IgD-negative memory B cell (primary cell): ENCODE results near the gene OTUD5. TPM values are rescaled to one million over a fixed set of nuclear protein-coding genes. Genes with fewer than 3 reads are reported as not detected.
"Not testable (repeated sequence)": the region's sequence is repeated elsewhere in the genome, so short reads cannot be mapped to it uniquely, and the experiment has no call there.

ENCODE experiments used
- H3K27ac Mint-ChIP-seq, 3 donors: one replicate each; pipeline ENCODE4 v1.8.0; 2020 to 2022; ENCODE audit warnings: mild to moderate bottlenecking in 3 of 3, mixed read lengths in 3 of 3, moderate library complexity in 1 of 3
- H3K27me3 Mint-ChIP-seq: one replicate; pipeline ENCODE4 v1.8.0; 2021; ENCODE audit warnings: mixed read lengths
- H3K36me3 Mint-ChIP-seq: one replicate; pipeline ENCODE4 v1.8.0; 2020; ENCODE audit warnings: mild to moderate bottlenecking, mixed read lengths
- H3K4me1 Mint-ChIP-seq, 3 donors: one replicate each; pipeline ENCODE4 v1.8.0; 2020 to 2022; ENCODE audit warnings: mixed read lengths in 3 of 3, mild to moderate bottlenecking in 1 of 3
- H3K4me3 Mint-ChIP-seq, 4 donors: one replicate each; pipeline ENCODE4 v1.8.0; 2020 to 2022; ENCODE audit warnings: mild to moderate bottlenecking in 4 of 4, mixed read lengths in 4 of 4, moderate library complexity in 3 of 4
- H3K9me3 Mint-ChIP-seq, 3 donors: one replicate each; pipeline ENCODE4 v1.8.0; 2020 to 2021; ENCODE audit warnings: mixed read lengths in 3 of 3, mild to moderate bottlenecking in 1 of 3
- polyA plus RNA-seq: library from polyadenylated mRNA; unstranded; fragments of 300-500 nt; fragmentation: Illumina TruSeq; gene quantifications from one replicate; pipeline ENCODE4 v1.2.3, GENCODE V29; 2021

Gene OTUD5
- polyA plus RNA-seq, 1 donor from 2014 or later: 30.2 TPM

GRCh38 chrX:48902135-48902534, 55.3 kb downstream of the OTUD5 start:
- Mint-ChIP-seq H3K27ac (peak overlapping the region in 1 of 3 donors; percentile 9), H3K4me1 (peaks cover 0 to 5% (median 0%) of the 10 kb centered on the region in 3 donors), H3K27me3 (no peaks in the 10 kb centered on the region), H3K4me3 (no peak overlapping the region), H3K9me3 (no peaks in the 10 kb centered on the region), H3K36me3 (peaks cover 4% of the 10 kb centered on the region)

DNA sequence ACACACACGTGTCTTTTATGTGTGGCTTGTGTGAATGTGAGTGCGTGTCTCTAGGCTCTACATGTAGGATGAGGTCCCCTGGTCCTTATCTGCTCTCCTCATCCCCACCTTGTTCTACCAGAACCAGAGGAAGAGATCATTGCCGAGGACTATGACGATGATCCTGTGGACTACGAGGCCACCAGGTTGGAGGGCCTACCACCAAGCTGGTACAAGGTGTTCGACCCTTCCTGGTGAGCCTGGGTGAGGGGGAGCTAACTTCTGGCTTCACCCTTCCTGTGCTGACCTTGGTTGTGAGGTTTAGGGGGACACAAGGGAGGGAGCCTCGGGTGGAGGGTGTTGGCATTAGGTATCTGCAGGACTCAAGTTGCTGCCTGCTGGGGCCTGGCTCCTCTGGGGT, 56.3 kb downstream of the OTUD5 start:
- Mint-ChIP-seq H3K4me3 (no peak overlapping the region), H3K9me3 (no peaks in the 10 kb centered on the region), H3K4me1 (peaks cover 0 to 13% (median 2%) of the 10 kb centered on the region in 3 donors), H3K36me3 (peaks cover 4% of the 10 kb centered on the region), H3K27ac (peak overlapping the region in 1 of 3 donors; percentile 73), H3K27me3 (no peaks in the 10 kb centered on the region)

DNA sequence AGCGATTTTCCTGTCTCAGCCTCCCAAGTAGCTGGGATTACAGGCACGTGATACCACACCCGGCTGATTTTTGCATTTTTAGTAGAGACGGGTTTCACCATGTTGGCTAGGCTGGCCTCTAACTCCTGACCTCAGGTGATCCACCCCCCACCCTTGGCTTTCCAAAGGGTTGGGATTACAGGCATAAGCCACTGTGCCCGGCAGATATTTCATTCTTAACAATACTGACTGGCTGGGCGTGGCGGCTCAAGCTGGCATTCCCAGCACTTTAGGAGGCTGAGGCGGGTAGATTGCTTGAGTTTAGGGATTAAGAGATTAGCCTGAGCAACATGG, 58.4 kb downstream of the OTUD5 start:
- Mint-ChIP-seq H3K27me3 (no peaks in the 10 kb centered on the region), H3K9me3 (no peaks in the 10 kb centered on the region), H3K4me1 (peaks cover 0 to 13% (median 2%) of the 10 kb centered on the region in 3 donors), H3K27ac (peak overlapping the region in 1 of 3 donors; percentile 88), H3K36me3 (peaks cover 2% of the 10 kb centered on the region), H3K4me3 (peak overlapping the region in 1 of 4 donors; percentile 12)

- peaks cover 0 to 13% (median 2%) of the 10 kb centered on the region in 3 donors for H3K4me1 Mint-ChIP-seq
Observed at GRCh38 chrX:48897625-48898306, 59.6 kb downstream of the OTUD5 start, which contains the start of the genes PQBP1 and TIMM17B. Gene PQBP1, plus strand, starts transcription at chrX:48897930. Its CDS starts 580 bp downstream, at chrX:48898510. Gene TIMM17B, minus strand, starts transcription at chrX:48897768. Its CDS starts 19 bp downstream, at chrX:48897749.

GRCh38 chrX:48897157-48897624, 60.2 kb downstream of the OTUD5 start:
- Mint-ChIP-seq H3K4me1 (peaks cover 0 to 13% (median 2%) of the 10 kb centered on the region in 3 donors), H3K27me3 (no peaks in the 10 kb centered on the region), H3K4me3 (peak overlapping the region; percentile 75 to 94 (median 90)), H3K9me3 (no peaks in the 10 kb centered on the region), H3K36me3 (no peaks in the 10 kb centered on the region), H3K27ac (peak overlapping the region; percentile 61 to 97 (median 90))

More at GRCh38 chrX:48897625-48898306, 59.6 kb downstream of the OTUD5 start, which contains the start of the genes PQBP1 and TIMM17B:
- no peaks in the 10 kb centered on the region for H3K36me3 Mint-ChIP-seq
- H3K9me3 Mint-ChIP-seq: no peaks in the 10 kb centered on the region
- H3K4me3 Mint-ChIP-seq: peak within 1 kb of the TSS; percentile 75 to 94 (median 90)
- peak within 1 kb of the TSS; percentile 61 to 97 (median 90) for H3K27ac Mint-ChIP-seq
- no peaks in the 10 kb centered on the region for H3K27me3 Mint-ChIP-seq

DNA sequence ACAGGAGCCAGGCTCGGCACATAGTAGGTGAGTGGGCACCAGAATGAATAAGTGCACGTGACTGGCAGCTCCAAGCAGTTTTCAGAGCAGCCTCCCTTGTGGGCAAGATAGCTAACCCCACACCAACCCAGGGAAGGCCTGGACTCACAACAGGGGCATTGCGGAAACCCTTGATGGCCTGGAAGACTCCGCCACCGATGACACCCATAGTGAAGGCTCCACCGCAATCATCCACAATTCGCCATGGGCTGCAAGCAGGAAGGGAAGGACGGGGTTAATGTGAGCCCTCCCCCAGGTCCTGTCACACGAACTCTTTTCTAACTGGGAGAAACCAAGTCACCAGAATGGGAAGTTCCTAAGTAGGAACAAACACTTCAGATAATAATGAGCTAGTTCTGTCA, 60.8 kb downstream of the OTUD5 start:
- peaks cover 0 to 13% (median 2%) of the 10 kb centered on the region in 3 donors for H3K4me1 Mint-ChIP-seq

DNA sequence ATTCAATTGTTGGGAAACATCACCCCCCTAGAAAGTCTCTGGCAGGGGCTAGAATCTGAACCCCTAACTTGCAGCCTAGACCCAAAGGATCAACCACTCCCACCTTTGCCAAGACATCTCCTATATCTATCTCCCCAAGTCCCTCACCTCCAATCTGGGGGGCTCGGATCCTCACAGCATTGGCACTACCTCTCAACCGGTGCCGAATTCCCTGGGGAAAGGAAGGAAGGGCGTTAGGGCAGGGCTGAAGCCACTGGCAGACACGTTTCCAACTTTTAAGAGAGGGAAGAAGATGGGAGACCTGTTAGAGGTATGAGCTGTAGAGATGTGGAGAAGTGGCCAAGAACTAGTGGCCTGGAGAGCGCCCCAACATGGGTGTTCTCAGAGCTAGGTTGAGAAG, 62.5 kb downstream of the OTUD5 start:
- Mint-ChIP-seq H3K27me3 (peaks cover 1% of the 10 kb centered on the region), H3K4me3 (peak overlapping the region in 1 of 4 donors; percentile 65), H3K36me3 (no peaks in the 10 kb centered on the region), H3K9me3 (no peaks in the 10 kb centered on the region), H3K4me1 (peaks cover 0 to 15% (median 6%) of the 10 kb centered on the region in 3 donors), H3K27ac (peak overlapping the region in 1 of 3 donors; percentile 68)

More for the DNA sequence above, 60.8 kb downstream of the OTUD5 start:
- no peaks in the 10 kb centered on the region for H3K27me3 Mint-ChIP-seq
- peak overlapping the region; percentile 75 to 94 (median 90) for H3K4me3 Mint-ChIP-seq
- H3K9me3 Mint-ChIP-seq: no peaks in the 10 kb centered on the region
- no peaks in the 10 kb centered on the region for H3K36me3 Mint-ChIP-seq
- peak overlapping the region; percentile 61 to 97 (median 90) for H3K27ac Mint-ChIP-seq

GRCh38 chrX:48893556-48894348, 63.7 kb downstream of the OTUD5 start:
- Mint-ChIP-seq H3K27ac (peak overlapping the region in 1 of 3 donors; percentile 78), H3K36me3 (no peaks in the 10 kb centered on the region), H3K27me3 (peaks cover 1% of the 10 kb centered on the region), H3K4me3 (peak overlapping the region in 1 of 4 donors; percentile 65), H3K4me1 (peaks cover 0 to 13% (median 6%) of the 10 kb centered on the region in 3 donors), H3K9me3 (no peaks in the 10 kb centered on the region)

- peaks cover 1% of the 10 kb centered on the region for H3K27me3 Mint-ChIP-seq
- H3K36me3 Mint-ChIP-seq: no peaks in the 10 kb centered on the region
- no peaks in the 10 kb centered on the region for H3K9me3 Mint-ChIP-seq
- H3K27ac Mint-ChIP-seq: no peak overlapping the region
- peaks cover 0 to 10% (median 6%) of the 10 kb centered on the region in 3 donors for H3K4me1 Mint-ChIP-seq
- H3K4me3 Mint-ChIP-seq: peak overlapping the region in 2 of 4 donors; percentile 21 to 47
Observed at GRCh38 chrX:48892896-48893295, 64.5 kb downstream of the OTUD5 start.

GRCh38 chrX:48891402-48892288, 65.8 kb downstream of the OTUD5 start:
- peak overlapping the region; percentile 59 to 83 (median 81) for H3K27ac Mint-ChIP-seq
- peaks cover 1% of the 10 kb centered on the region for H3K27me3 Mint-ChIP-seq
- H3K36me3 Mint-ChIP-seq: no peaks in the 10 kb centered on the region
- H3K4me1 Mint-ChIP-seq: peaks cover 0 to 6% (median 5%) of the 10 kb centered on the region in 3 donors
- no peaks in the 10 kb centered on the region for H3K9me3 Mint-ChIP-seq
- H3K4me3 Mint-ChIP-seq: peak overlapping the region; percentile 82 to 91 (median 88)

- peak overlapping the region; percentile 59 to 81 (median 64) for H3K27ac Mint-ChIP-seq
- no peaks in the 10 kb centered on the region for H3K9me3 Mint-ChIP-seq
- H3K4me1 Mint-ChIP-seq: peaks cover 0 to 4% (median 2%) of the 10 kb centered on the region in 3 donors
- H3K36me3 Mint-ChIP-seq: no peaks in the 10 kb centered on the region
- peaks cover 1% of the 10 kb centered on the region for H3K27me3 Mint-ChIP-seq
- H3K4me3 Mint-ChIP-seq: peak overlapping the region; percentile 86 to 91 (median 88)
Observed at GRCh38 chrX:48890934-48891401, 66.4 kb downstream of the OTUD5 start.

DNA sequence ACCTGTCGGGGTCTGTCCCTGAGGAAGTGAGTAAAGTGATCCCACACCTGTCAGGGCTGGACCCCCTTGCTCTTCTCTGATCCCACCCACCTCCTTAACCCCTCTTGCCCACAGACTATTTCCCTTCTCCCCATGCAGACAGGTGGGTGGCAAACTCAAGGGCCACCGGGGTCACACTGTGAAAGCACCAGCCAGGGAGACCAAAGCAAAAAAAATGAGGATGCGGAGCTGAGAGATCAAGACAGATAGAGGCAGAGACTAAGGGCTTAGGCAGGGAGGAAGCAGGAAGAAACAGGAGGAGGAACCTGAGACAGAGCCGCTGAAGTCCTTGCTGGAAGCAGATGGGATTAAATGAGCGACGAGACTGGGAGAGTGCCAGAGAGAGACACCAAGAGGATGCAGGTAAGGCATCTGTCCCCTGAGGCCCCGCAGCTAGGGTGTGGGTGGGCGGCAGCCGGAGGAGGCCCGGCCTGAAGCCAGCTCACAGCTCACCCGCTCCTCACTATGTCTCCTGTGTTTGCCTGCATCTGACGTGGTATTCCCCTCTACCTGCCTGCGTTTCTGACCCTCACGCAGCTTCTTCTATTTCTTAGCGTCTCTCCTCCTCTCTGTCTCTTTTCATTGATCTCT, 67.0 kb downstream of the OTUD5 start:
- Mint-ChIP-seq H3K36me3 (no peaks in the 10 kb centered on the region), H3K4me3 (peak overlapping the region; percentile 86 to 91 (median 88)), H3K27ac (peak overlapping the region; percentile 59 to 81 (median 64)), H3K27me3 (peaks cover 1% of the 10 kb centered on the region), H3K9me3 (no peaks in the 10 kb centered on the region), H3K4me1 (peaks cover 0 to 4% (median 2%) of the 10 kb centered on the region in 3 donors)

GRCh38 chrX:48886586-48886985, 70.8 kb downstream of the OTUD5 start:
- not testable (repeated sequence) for H3K4me1 Mint-ChIP-seq, H3K36me3 Mint-ChIP-seq

More at GRCh38 chrX:48886586-48886985, 70.8 kb downstream of the OTUD5 start:
- not testable (repeated sequence) for H3K27me3 Mint-ChIP-seq, H3K4me3 Mint-ChIP-seq, H3K9me3 Mint-ChIP-seq
- H3K27ac Mint-ChIP-seq: peak overlapping the region in 1 of 3 donors; percentile 35
